K562 (cell line): Measurements from ENCODE around the gene CLSTN1. TPM values are rescaled to one million over a fixed set of nuclear protein-coding genes. Genes with fewer than 3 reads are reported as not detected.

Experiments
- ATAC-seq: fragments of 200-7000 bp; cut with Tn5 transposase; 3 replicates; pipeline ENCODE4 v1.9.1; 2020; ENCODE audit warnings: moderate library complexity
- BruUV-seq: library from RNA; stranded (reverse); fragments of 400-500 nt; replicated peaks from 2 replicates; lab custom pipeline; 2021; lab: Mats Ljungman, UMichigan
- CTCF ChIA-PET: fragments of 300-600 bp; formaldehyde crosslinking; extraction: SDS; loops from one replicate; lab custom pipeline; 2021; ENCODE audit warnings: low intra/inter-chr PET ratio; lab: Yijun Ruan, JAX
- POLR2A ChIA-PET: fragments of 300-600, 350-650 bp; sonication (Branson Sonifier 250); formaldehyde crosslinking; extraction: SDS; loops from one replicate; lab custom pipeline; 2021; ENCODE audit warnings: antibody characterized with exemption, inconsistent platforms; lab: Yijun Ruan, JAX
- DNase-seq, 4 experiments: peaks; one replicate each; pipeline versions ENCODE4 v3.0.0 to v3.0.0-alpha.2; 2011 to 2018; ENCODE audit warnings: low spot score in 3 of 4, mixed read lengths in 3 of 4; ENCODE audit errors: extremely low read depth in 1 of 4
- FAIRE-seq: peaks from 2 replicates; lab custom pipeline; 2011; peaks lifted over from hg19 to GRCh38; lab: Jason Lieb, UNC
- H2AFZ ChIP-seq: 2 replicates; pipeline ENCODE4 v1.6.0; 2011; ENCODE audit warnings: low read depth, low read length, control low read depth, inconsistent platforms
- H3K27ac ChIP-seq: fragments of 200-600 bp; 3 replicates; pipeline ENCODE4 v1.8.0; 2011; ENCODE audit warnings: low read depth, mild to moderate bottlenecking, control low read depth, inconsistent platforms, low read length, moderate library complexity, mixed read lengths; ENCODE audit errors: extremely low read depth
- H3K27me3 ChIP-seq, 2 experiments: fragments of 300-600 bp in 1 of 2; 2 replicates in 1 of 2; 3 replicates in 1 of 2; pipeline versions ENCODE4 v1.6.0 to v1.8.0; 2011; ENCODE audit warnings: inconsistent platforms in 2 of 2, low read length in 2 of 2, mild to moderate bottlenecking in 1 of 2, mixed read lengths in 1 of 2, moderate library complexity in 1 of 2; ENCODE audit not compliant: control insufficient read depth in 2 of 2, insufficient read depth in 2 of 2
- H3K36me3 ChIP-seq: fragments of 300-600 bp; 3 replicates; pipeline ENCODE4 v1.8.0; 2011; ENCODE audit warnings: mild to moderate bottlenecking, low read length, inconsistent platforms; ENCODE audit not compliant: control insufficient read depth, insufficient read depth
- H3K4me1 ChIP-seq, 2 experiments: fragments of 200-600 bp in 1 of 2; replicated peaks in 1 of 2; 2 replicates in 1 of 2; 3 replicates in 1 of 2; pipeline versions ENCODE4 v1.5.1 to v1.8.0; 2011; ENCODE audit warnings: inconsistent platforms in 2 of 2, low read length in 2 of 2, mild to moderate bottlenecking in 1 of 2, mixed read lengths in 1 of 2, moderate library complexity in 1 of 2; ENCODE audit not compliant: control insufficient read depth in 2 of 2, insufficient read depth in 2 of 2
- H3K4me2 ChIP-seq: 2 replicates; pipeline ENCODE4 v1.6.1; 2011; ENCODE audit warnings: low read length, control low read depth, inconsistent platforms, mixed read lengths; ENCODE audit not compliant: insufficient read depth
- H3K4me3 ChIP-seq: fragments of 200-600 bp; sonication (generic), shearing (Covaris generic); 2 replicates; pipeline ENCODE4 v1.5.1; 2016; ENCODE audit warnings: control low read depth, inconsistent platforms
- H3K79me2 ChIP-seq: fragments of 200-600 bp; 3 replicates; pipeline ENCODE4 v1.8.0; 2011; ENCODE audit warnings: low read length, inconsistent platforms; ENCODE audit not compliant: control insufficient read depth, insufficient read depth
- H3K9ac ChIP-seq, 2 experiments: 2 replicates each; pipeline versions ENCODE4 v1.6.0 to v1.6.1; 2011; ENCODE audit warnings: low read depth in 2 of 2, low read length in 2 of 2, control low read depth in 1 of 2, inconsistent platforms in 1 of 2, mild to moderate bottlenecking in 1 of 2, mixed read lengths in 1 of 2; ENCODE audit not compliant: insufficient read depth in 1 of 2
- H3K9me1 ChIP-seq: one replicate; pipeline ENCODE4 v1.6.0; 2011; ENCODE audit warnings: inconsistent platforms, mild to moderate bottlenecking, low read length, moderate library complexity; ENCODE audit not compliant: control insufficient read depth, insufficient read depth
- H3K9me3 ChIP-seq: replicated peaks from 2 replicates; pipeline ENCODE4 v1.5.1; 2011; ENCODE audit warnings: low read depth, low read length, inconsistent platforms; ENCODE audit not compliant: control insufficient read depth, insufficient read depth
- H4K20me1 ChIP-seq: replicated peaks from 2 replicates; pipeline ENCODE4 v1.6.1; 2011; ENCODE audit warnings: low read length, inconsistent platforms, mixed read lengths; ENCODE audit not compliant: control insufficient read depth, insufficient read depth
- EZH2 ChIP-seq: IDR thresholded peaks from 2 replicates; pipeline ENCODE4 v1.6.1; 2012; ENCODE audit warnings: low read depth, mild to moderate bottlenecking, inconsistent platforms, low read length, borderline replicate concordance
- HDAC1 ChIP-seq, 2 experiments: fragments of 450-650 bp; IDR thresholded peaks; 2 replicates each; pipeline ENCODE4 v1.6.1; 2016 to 2017; ENCODE audit warnings: inconsistent platforms in 1 of 2, mild to moderate bottlenecking in 1 of 2, moderate library complexity in 1 of 2
- HDAC2 ChIP-seq: fragments of 450-650 bp; IDR thresholded peaks from 2 replicates; pipeline ENCODE4 v1.6.1; 2016; ENCODE audit warnings: mild to moderate bottlenecking
- KDM2B ChIP-seq: fragments of 250-450 bp; sonication (Bioruptor Pico); IDR thresholded peaks from 2 replicates; pipeline ENCODE4 v1.8.0; 2021; ENCODE audit warnings: mild to moderate bottlenecking, moderate library complexity
- MCM7 ChIP-seq, 2 experiments: fragments of 450-650 bp; IDR thresholded peaks; 2 replicates each; pipeline ENCODE4 v1.6.1; 2016 to 2018
- MEF2A ChIP-seq: IDR thresholded peaks from 2 replicates; pipeline ENCODE4 v1.6.1; 2011; ENCODE audit warnings: low read depth, mild to moderate bottlenecking, low read length, moderate library complexity; ENCODE audit not compliant: control insufficient read depth
- TOE1 ChIP-seq, 2 experiments: fragments of 450-650 bp in 1 of 2; sonication (generic) in 1 of 2; formaldehyde crosslinking in 1 of 2; IDR thresholded peaks; 2 replicates each; pipeline versions ENCODE4 v1.7.1 to v1.8.0; 2016 to 2022; ENCODE audit warnings: borderline replicate concordance in 2 of 2, mild to moderate bottlenecking in 2 of 2, antibody characterized with exemption in 1 of 2, inconsistent platforms in 1 of 2, low read depth in 1 of 2, missing genetic modification reagents in 1 of 2, moderate library complexity in 1 of 2
- ZBTB2 ChIP-seq: fragments of 450-650 bp; IDR thresholded peaks from 2 replicates; pipeline ENCODE4 v1.6.1; 2016; ENCODE audit warnings: antibody characterized with exemption
- ZNF324 ChIP-seq: fragments of 250-450 bp; sonication (Bioruptor Pico); IDR thresholded peaks from 2 replicates; pipeline ENCODE4 v1.4.0; 2020; ENCODE audit warnings: mild to moderate bottlenecking
- WGBS: fragments of 100-300 bp; shearing (Covaris generic); methylation state at CpG from one replicate; pipeline ENCODE4 v1.1.6; 2016; ENCODE audit warnings: low coverage, mixed read lengths; ENCODE audit not compliant: insufficient coverage; ENCODE audit errors: missing lambda C conversion rate; 5-methylcytosine and 5-hydroxymethylcytosine counted together
- in situ Hi-C: fragments of 300-500 bp; cut with MboI; formaldehyde crosslinking; loops from 4 replicates; pipeline ENCODE4 v1.15.0; 2018; ENCODE audit warnings: inconsistent platforms, mixed read lengths
- intact Hi-C: fragments of 100-400 bp; cut with micrococcal nuclease; formaldehyde crosslinking; loops from 2 replicates; pipeline ENCODE4 v1.14.2; 2022
- polyA plus RNA-seq, 8 experiments: library from polyadenylated mRNA; depleted of rRNA in 4 of 8; stranded (reverse) in 5 of 8; unstranded in 3 of 8; fragments of >200 nt; fragmentation: Nextera tagmentation in 2 of 8; fragmentation: Illumina TruSeq in 1 of 8; extraction: Ambion mirVana in 2 of 8; extraction: Trizol in 1 of 8; gene quantifications; 2 replicates each; pipeline versions ENCODE4 v1.2.1 to v1.2.3, GENCODE V29; 2011 to 2014; ENCODE audit warnings: inconsistent platforms in 1 of 8, missing spikeins in 1 of 8
- total RNA-seq, 7 experiments: library from RNA; depleted of rRNA in 6 of 7; stranded (reverse); fragments of >200 nt in 6 of 7; fragmentation: Illumina TruSeq in 2 of 7; extraction: Trizol in 2 of 7; gene quantifications; 2 replicates each; pipeline versions ENCODE4 v1.2.1 to v1.2.3, GENCODE V29; 2011 to 2021; ENCODE audit warnings: low replicate concordance in 1 of 7
- TF ChIP-seq, protein P1 (sequence below): sonication (generic); formaldehyde crosslinking; IDR thresholded peaks from 2 replicates; pipeline ENCODE4 v1.8.0; 2023; ENCODE audit warnings: missing genetic modification reagents, mild to moderate bottlenecking, borderline replicate concordance
- TF ChIP-seq, protein P2 (sequence below): fragments of 450-650 bp; formaldehyde crosslinking; IDR thresholded peaks from 2 replicates; pipeline ENCODE4 v1.4.0; 2020; ENCODE audit warnings: mild to moderate bottlenecking, moderate library complexity
- TF ChIP-seq, protein P3 (sequence below): sonication (generic); formaldehyde crosslinking; IDR thresholded peaks from 2 replicates; pipeline ENCODE4 v1.8.0; 2022; ENCODE audit warnings: missing genetic modification reagents, mild to moderate bottlenecking, moderate library complexity, borderline replicate concordance

The CLSTN1 gene
- total and polyA plus RNA-seq, 9 of the 15 experiments (the other 6 are each of a cell fraction or from before 2014, with no cell fraction given): 1.1 to 32.5 (median 13.3) TPM

DNA sequence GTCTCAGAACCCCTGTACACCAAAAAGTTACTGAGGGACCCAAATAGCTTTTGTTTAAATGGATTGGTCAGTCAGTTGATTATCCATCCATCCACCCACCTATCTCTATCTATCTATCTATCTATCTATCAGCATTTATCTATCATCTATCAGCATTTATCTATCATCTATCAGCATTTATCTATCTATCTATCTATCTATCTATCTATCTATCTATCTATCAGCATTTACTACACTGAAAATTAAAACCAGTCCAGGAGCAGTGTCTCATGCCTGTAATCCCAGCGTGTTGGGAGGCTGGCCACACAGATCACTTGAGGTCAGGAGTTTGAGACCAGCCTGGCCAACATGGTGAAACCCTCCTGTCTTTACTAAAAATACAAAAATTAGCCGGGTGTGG lies 47.1 kb downstream of the CLSTN1 start:
- FAIRE-seq (no peak), ATAC-seq (no peak), DNase-seq (no peak)
- no peak overlapping the region for H2AFZ ChIP-seq
- no TSS peak for BruUV-seq
- ChIA-PET POLR2A (interaction anchor here (0.6 to 0.8 kb wide), 2 partner anchors 12 to 54 kb away, joined by 3 to 4 read pairs; no protein-coding TSS in a partner anchor), CTCF (no interaction called here)
- no peaks in the 10 kb centered on the region for H3K9me3 ChIP-seq
- 53% methylated on average over 2 of the region's 2 CpGs for WGBS
- no peaks in the 10 kb centered on the region for H4K20me1 ChIP-seq
- intact Hi-C loops: no loop called here
- H3K27ac ChIP-seq: no peak overlapping the region
- in situ Hi-C loops: no loop called here
- peaks cover 12% of the 10 kb centered on the region in 2 experiments; a peak in 4 of 5 replicates for H3K4me1 ChIP-seq
- H3K4me2 ChIP-seq: no peak overlapping the region
- no peaks in the 10 kb centered on the region for H3K9me1 ChIP-seq
- peaks cover 8% of the 10 kb centered on the region; the same call in 1 of the 3 replicates for H3K36me3 ChIP-seq
- no peak overlapping the region for H3K9ac ChIP-seq
- H3K79me2 ChIP-seq: no peaks in the 10 kb centered on the region
- no peaks in the 10 kb centered on the region for H3K27me3 ChIP-seq
- H3K4me3 ChIP-seq: no peak overlapping the region
- TF ChIP-seq, protein P1, sequence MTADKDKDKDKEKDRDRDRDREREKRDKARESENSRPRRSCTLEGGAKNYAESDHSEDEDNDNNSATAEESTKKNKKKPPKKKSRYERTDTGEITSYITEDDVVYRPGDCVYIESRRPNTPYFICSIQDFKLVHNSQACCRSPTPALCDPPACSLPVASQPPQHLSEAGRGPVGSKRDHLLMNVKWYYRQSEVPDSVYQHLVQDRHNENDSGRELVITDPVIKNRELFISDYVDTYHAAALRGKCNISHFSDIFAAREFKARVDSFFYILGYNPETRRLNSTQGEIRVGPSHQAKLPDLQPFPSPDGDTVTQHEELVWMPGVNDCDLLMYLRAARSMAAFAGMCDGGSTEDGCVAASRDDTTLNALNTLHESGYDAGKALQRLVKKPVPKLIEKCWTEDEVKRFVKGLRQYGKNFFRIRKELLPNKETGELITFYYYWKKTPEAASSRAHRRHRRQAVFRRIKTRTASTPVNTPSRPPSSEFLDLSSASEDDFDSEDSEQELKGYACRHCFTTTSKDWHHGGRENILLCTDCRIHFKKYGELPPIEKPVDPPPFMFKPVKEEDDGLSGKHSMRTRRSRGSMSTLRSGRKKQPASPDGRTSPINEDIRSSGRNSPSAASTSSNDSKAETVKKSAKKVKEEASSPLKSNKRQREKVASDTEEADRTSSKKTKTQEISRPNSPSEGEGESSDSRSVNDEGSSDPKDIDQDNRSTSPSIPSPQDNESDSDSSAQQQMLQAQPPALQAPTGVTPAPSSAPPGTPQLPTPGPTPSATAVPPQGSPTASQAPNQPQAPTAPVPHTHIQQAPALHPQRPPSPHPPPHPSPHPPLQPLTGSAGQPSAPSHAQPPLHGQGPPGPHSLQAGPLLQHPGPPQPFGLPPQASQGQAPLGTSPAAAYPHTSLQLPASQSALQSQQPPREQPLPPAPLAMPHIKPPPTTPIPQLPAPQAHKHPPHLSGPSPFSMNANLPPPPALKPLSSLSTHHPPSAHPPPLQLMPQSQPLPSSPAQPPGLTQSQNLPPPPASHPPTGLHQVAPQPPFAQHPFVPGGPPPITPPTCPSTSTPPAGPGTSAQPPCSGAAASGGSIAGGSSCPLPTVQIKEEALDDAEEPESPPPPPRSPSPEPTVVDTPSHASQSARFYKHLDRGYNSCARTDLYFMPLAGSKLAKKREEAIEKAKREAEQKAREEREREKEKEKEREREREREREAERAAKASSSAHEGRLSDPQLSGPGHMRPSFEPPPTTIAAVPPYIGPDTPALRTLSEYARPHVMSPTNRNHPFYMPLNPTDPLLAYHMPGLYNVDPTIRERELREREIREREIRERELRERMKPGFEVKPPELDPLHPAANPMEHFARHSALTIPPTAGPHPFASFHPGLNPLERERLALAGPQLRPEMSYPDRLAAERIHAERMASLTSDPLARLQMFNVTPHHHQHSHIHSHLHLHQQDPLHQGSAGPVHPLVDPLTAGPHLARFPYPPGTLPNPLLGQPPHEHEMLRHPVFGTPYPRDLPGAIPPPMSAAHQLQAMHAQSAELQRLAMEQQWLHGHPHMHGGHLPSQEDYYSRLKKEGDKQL (CRISPR knock-in tag): no peak
- TF ChIP-seq TOE1 (IDR thresholded peaks at IDR 0.05; ENCODE audit: borderline replicate concordance): no peak
- TF ChIP-seq TOE1 (CRISPR knock-in tag; IDR thresholded peaks at IDR 0.05; ENCODE audit: borderline replicate concordance, low read depth): no peak
- no peak for TF ChIP-seq EZH2
- TF ChIP-seq MEF2A: no peak
- TF ChIP-seq KDM2B: no peak
- peak; percentile 41; the same call in 1 of the 2 replicates for TF ChIP-seq HDAC2
- TF ChIP-seq ZNF324 (CRISPR knock-in tag): no peak
- peak in 1 of 2 experiments; percentile 72; a peak in 1 of 4 replicates for TF ChIP-seq MCM7 (IDR thresholded peaks at IDR 0.05)
- peak; percentile 88 for TF ChIP-seq ZBTB2
- 0 out of 4 replicates have a peak, but pooled peaks of 1 of the 2 experiments have one; percentile 24 for TF ChIP-seq HDAC1 (IDR thresholded peaks at IDR 0.05)
- TF ChIP-seq, protein P2, sequence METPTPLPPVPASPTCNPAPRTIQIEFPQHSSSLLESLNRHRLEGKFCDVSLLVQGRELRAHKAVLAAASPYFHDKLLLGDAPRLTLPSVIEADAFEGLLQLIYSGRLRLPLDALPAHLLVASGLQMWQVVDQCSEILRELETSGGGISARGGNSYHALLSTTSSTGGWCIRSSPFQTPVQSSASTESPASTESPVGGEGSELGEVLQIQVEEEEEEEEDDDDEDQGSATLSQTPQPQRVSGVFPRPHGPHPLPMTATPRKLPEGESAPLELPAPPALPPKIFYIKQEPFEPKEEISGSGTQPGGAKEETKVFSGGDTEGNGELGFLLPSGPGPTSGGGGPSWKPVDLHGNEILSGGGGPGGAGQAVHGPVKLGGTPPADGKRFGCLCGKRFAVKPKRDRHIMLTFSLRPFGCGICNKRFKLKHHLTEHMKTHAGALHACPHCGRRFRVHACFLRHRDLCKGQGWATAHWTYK: no peak
- TF ChIP-seq, protein P3, sequence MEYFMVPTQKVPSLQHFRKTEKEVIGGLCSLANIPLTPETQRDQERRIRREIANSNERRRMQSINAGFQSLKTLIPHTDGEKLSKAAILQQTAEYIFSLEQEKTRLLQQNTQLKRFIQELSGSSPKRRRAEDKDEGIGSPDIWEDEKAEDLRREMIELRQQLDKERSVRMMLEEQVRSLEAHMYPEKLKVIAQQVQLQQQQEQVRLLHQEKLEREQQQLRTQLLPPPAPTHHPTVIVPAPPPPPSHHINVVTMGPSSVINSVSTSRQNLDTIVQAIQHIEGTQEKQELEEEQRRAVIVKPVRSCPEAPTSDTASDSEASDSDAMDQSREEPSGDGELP (CRISPR knock-in tag): no peak
